Uterus (tissue), 2 donors: ENCODE measurements around the gene PUSL1.

ENCODE experiments used
- POLR2A ChIP-seq, 2 donors: fragments of 450-650 bp; IDR thresholded peaks; one replicate each; pipeline ENCODE4 v1.6.1; 2016; ENCODE audit warnings: antibody characterized with exemption in 2 of 2, mild to moderate bottlenecking in 1 of 2, moderate library complexity in 1 of 2
- TF ChIP-seq, protein P1 (sequence below), 4 experiments: fragments of 200-600 bp in 2 of 4; fragments of 450-650 bp in 2 of 4; sonication (generic) in 2 of 4; IDR thresholded peaks; one replicate each; pipeline ENCODE4 v1.5.1; 2016 to 2019; ENCODE audit warnings: antibody characterized with exemption in 4 of 4, mild to moderate bottlenecking in 2 of 4, moderate library complexity in 1 of 4

DNA sequence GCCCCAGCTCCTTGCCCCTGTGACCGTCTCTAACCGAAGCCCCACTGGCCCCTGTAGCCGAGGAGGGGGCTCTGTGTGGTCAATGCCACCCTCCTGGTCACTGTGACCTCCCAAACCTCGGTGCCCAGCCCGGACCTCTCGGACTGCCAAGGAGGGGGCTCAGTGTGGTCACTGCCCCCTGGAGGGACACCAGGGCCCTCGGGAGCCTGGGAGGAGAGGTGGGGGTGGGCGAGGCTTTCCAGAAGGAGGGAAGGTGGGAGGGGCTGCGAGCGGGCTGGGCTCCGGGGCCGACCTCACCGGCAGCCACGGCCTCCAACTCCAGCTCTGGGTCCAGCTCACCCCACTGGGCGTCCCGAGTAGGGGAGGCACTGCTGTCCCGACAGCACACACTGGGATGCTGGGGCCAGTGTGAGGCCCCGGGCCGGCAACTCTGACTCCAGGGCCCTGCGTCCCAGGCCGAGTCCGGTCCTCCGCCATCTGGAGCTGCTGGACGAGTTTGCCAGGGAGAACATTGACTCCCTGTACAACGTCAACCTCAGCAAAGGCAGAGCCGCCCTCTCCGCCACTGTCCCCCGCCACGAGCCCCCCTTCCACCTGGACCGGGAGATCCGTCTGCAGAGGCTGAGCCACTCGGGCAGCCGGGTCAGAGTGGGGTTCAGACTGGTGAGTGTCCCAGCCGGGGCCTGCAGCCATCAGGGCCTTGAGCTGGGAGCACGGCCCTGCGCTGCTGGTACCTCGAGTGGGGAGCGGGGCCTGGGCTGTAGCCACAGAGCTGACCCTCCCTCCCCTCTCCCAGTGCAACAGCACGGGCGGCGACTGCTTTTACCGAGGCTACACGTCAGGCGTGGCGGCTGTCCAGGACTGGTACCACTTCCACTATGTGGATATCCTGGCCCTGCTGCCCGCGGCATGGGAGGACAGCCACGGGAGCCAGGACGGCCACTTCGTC is 21.8 kb upstream of the PUSL1 start:
- TF ChIP-seq, protein P1, sequence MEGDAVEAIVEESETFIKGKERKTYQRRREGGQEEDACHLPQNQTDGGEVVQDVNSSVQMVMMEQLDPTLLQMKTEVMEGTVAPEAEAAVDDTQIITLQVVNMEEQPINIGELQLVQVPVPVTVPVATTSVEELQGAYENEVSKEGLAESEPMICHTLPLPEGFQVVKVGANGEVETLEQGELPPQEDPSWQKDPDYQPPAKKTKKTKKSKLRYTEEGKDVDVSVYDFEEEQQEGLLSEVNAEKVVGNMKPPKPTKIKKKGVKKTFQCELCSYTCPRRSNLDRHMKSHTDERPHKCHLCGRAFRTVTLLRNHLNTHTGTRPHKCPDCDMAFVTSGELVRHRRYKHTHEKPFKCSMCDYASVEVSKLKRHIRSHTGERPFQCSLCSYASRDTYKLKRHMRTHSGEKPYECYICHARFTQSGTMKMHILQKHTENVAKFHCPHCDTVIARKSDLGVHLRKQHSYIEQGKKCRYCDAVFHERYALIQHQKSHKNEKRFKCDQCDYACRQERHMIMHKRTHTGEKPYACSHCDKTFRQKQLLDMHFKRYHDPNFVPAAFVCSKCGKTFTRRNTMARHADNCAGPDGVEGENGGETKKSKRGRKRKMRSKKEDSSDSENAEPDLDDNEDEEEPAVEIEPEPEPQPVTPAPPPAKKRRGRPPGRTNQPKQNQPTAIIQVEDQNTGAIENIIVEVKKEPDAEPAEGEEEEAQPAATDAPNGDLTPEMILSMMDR (IDR thresholded peaks at IDR 0.05), result no peak
- no peak for TF ChIP-seq POLR2A (IDR thresholded peaks at IDR 0.05)
